GM18951 (cell line): ENCODE measurements around the gene GCSH.

Experiments used
- POLR2A ChIP-seq: IDR thresholded peaks from 4 replicates; pipeline ENCODE4 v1.6.1; 2011; ENCODE audit warnings: mild to moderate bottlenecking; ENCODE audit not compliant: insufficient read length, insufficient read depth; ENCODE audit errors: extremely low read depth
- in situ Hi-C: fragments of 300-500 bp; cut with MboI; formaldehyde crosslinking; loops from one replicate; pipeline ENCODE4 v1.12.0; 2022; ENCODE audit warnings: low sequenced_read_pairs, mixed read lengths, inconsistent platforms; ENCODE audit not compliant: unreplicated experiment

Gene GCSH

DNA sequence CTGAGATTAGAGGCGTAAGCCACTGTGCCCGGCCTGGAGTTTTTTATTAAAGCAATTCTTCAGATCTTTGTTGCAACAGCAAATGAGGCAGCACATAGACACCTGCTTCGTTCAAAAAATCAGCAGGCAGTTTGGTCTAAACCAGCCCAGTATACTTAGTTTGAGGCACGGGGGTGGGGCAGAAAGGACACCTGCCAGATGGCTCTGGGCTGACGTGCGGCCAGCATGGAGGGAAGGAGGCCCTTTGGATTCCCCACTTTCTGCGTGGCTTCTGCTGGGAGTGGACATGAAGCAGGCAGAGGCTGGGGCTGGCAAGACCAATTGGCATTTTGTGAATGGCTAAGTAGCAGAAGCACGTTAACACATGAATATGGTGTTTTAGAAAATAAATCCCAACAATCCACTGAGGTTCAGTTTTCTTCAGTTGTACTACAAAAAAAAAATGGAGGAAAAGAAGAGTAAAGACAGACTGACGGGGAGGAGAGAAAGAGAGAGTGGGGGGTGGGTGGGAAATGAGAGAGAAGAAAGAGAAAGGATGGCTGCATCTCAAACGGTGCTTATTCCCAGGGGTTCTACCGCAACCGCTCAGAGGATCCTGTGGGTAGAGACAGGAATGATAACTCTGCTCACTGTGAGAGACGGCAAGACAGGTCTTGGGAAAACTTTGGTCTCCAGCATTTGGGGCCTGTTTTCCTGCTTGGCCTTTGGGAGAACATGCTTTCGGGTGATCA is 35.5 kb downstream of the GCSH start:
- in situ Hi-C loops = no loop called here
- TF ChIP-seq POLR2A = no peak

DNA sequence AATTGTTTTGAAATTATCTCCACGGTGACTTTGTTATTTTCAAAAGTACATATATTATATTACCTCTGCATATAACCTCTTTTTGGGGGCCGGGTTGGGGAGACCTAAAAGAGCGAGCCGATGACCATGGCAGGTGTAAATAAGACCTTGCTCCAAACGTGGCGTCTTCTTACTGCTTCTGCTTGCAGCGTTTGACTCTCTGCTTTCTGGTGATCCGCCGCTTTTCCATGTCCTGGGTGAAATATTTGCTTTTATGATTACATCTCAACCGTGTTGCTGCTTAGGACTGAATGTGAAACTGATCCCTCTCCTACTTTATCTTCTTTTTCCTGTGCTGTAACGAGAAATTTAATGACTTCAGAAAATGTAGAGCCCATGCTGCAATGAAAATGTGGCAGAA is 42.4 kb downstream of the GCSH start:
- in situ Hi-C loops = no loop called here
- TF ChIP-seq POLR2A = no peak

DNA sequence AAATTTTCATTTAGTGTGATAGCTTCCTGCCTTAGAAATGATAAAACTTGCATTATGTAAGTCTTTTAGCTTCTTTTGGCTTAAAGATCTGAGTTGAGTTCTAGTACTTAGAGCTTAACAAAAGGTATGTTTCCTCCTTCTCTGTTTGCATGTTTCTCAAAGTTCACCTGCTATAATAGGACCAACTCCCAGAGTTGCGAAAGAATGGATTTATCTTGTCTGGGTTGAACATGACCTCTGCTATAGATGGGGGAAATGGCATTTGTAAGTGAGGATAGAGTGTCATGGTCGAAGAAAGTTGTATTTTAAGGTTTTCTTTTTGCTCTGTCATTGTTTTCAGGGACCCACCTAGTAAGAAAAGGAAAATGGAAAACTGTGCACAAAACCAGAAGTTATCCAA is 53.4 kb downstream of the GCSH start:
- TF ChIP-seq POLR2A = no peak
- in situ Hi-C loops = loop anchor here (25.0 kb wide), 1 partner anchor 694 kb away; no protein-coding TSS in a partner anchor

DNA sequence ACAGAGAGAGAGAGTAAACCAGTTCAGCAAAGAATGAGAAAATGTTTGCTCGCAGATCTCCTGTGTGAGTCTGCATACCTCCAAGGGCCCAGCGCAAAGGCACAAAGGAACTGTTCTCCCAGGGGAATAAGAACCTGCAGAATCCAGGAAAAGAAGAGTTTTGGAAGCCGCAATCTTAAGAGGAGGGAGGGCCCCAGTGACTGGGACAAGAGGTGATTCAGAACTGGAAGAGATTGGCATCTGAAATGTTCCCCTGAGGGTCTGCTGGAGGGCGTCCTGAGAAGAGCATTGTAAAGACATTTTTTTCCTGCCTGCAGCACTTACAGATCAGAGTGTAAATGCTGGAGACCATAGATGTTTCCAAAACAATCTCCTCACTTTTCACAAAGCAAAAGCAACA is 54.5 kb downstream of the GCSH start:
- in situ Hi-C loops = loop anchor here (25.0 kb wide), 1 partner anchor 696 kb away; no protein-coding TSS in a partner anchor
- TF ChIP-seq POLR2A = no peak

DNA sequence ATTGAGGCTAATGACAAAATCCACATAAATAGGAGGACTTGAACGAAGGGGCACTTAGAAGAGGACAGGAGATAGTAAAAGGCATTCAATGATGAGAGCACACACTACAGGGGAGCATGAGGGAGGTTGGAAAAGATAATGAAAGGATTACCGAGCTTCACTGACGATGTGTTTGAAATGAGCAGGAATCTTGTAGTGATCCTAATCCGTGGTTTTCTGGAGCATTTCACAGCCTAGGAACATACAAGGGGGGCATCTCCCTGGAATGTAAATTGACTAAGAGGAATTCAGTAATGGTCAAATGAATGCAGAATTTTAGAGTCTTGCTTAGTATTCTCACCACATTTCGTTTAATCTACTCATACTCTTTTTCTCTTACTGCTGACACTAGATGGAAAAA is 55.4 kb downstream of the GCSH start:
- TF ChIP-seq POLR2A = no peak
- in situ Hi-C loops = loop anchor here (25.0 kb wide), 1 partner anchor 696 kb away; no protein-coding TSS in a partner anchor

DNA sequence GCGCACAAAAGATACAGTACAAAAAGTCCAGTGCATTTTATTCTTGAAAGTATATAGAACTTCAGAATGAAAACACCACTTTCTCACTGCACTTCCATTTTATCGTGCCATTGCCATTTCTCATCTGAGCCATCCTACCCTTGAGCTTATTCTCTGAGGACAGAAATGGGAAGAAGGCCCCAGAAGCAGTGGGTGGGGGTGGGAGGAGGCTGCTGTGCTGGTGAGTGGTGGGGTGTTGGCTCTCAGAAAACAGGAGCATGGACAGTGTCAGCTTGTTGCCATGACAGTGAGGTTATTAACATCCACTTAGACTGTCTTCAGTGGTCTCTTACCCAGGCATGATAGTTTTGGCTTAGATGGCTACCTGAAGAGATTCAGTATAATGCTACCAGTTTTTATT is 56.1 kb downstream of the GCSH start:
- no peak for TF ChIP-seq POLR2A
- in situ Hi-C loops = loop anchor here (25.0 kb wide), 1 partner anchor 697 kb away; no protein-coding TSS in a partner anchor

DNA sequence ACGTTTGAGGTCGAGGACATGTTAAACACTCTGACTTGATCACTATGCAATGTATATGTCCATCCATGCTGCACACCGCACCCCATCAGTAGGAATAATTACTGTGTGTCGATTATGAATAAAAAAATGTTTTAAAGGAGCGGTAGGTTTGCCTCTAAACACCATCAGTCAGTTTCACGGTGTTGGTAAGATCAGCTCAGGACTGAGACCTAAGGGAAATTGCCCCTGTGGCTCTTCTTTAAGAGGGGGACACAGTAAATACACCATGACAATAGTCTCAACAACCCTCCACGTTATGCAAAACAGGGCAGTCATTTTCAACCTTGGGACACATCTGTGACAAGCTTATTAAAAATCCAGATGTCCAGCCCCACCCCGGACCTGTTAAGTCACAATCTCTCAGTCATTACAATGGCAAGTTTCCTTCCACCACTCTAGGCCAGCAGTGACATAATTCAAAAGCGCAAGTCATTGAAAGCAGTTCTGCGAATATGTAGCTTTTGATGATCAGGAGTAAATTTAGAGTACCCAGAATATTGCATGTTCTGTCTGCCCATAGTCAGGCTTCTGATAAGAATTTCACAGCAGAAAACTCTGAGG is 59.3 kb downstream of the GCSH start:
- TF ChIP-seq POLR2A = no peak
- in situ Hi-C loops = loop anchor here (25.0 kb wide), 1 partner anchor 700 kb away; no protein-coding TSS in a partner anchor

DNA sequence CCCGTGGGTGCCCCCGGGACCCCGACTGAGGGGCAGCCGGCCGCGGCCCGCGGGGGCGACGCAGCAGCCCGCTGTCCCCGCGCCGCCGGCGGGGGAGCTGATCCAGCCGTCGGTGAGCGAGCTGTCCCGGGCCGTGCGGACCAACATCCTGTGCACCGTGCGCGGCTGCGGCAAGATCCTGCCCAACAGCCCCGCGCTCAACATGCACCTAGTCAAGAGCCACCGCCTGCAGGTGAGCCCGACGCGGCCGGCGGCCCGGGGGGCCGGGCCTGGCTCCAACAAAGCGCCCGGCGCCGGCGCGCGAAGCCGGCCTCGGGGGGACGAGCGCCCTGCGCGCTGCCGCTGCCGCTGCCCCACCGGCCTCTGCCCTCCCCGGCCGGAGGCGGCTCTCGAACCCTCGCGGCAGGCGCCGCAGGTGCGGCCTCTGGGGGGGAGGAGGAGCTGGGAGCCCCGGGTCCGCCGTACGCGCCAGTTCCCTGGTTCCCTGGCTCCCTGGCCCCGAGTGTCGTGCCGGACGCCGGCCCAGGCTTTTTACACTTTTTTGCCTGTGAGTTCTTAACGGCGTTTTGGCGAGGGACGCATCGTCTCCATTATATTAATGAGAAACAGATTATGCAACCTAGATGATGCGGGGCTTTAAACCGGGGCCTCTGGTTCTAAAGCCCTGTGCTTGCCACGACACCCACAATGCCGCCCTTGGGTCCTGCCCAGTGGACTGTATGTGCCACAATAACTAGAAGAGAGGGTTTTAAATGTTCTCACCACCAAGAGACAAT is 60.0 kb downstream of the GCSH start:
- no peak for TF ChIP-seq POLR2A
- in situ Hi-C loops = loop anchor here (25.0 kb wide), 1 partner anchor 701 kb away; no protein-coding TSS in a partner anchor

DNA sequence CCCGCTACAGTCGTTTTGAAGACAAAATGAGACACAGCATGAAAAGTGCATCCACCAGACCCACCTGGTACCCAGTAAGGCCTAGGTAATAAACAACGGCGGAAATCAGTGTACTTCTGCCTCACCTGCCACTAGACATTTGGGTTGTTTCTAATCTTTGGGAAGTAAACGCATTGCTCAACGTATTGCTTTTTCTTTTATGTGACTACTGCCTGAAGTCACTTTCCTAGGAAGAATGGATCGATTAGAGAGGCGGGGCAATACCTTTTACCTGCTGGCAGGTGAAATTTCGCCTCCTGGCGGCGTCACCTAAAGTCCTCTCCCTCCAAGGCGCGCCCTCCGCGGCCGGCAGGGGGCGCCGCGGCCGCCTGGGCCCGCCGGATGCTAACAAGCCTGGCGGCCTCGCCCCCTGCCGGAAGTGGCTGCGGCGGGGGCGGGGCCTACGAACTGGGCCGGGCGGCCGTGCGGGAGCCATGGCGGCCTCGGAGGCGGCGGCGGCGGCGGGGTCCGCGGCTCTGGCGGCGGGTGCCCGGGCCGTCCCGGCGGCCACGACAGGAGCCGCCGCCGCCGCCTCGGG is 60.7 kb downstream of the GCSH start, which contains the start of gene ATMIN:
Gene ATMIN, plus strand, starts transcription at position 445 of the 577 bp plus-strand sequence. Its CDS starts 29 bp downstream, at position 474.
- in situ Hi-C loops = loop anchor here (25.0 kb wide), 1 partner anchor 702 kb away; no protein-coding TSS in a partner anchor
- TF ChIP-seq POLR2A = peak; percentile 77
